ENCODE data around the gene TTC29.
"Not testable (repeated sequence)": the region's sequence is repeated elsewhere in the genome, so short reads cannot be mapped to it uniquely, and the experiment has no call there.

The TTC29 gene

GRCh38 chr4:146852360-146852759, 93.3 kb downstream of the TTC29 start:
- Histone ChIP-seq H3K4me2 (ENCODE audit: low read length) (no peak overlapping the region), H3K27me3 (ENCODE audit: control insufficient read depth, insufficient read depth, low read length) (no peaks in the 10 kb centered on the region), H3K4me1 (ENCODE audit: control insufficient read depth, insufficient read depth, low read length) (no peaks in the 10 kb centered on the region), H3K9ac (ENCODE audit: low read depth, low read length) (no peak overlapping the region), H3K9me3 (replicated peaks; ENCODE audit: low read length) (no peaks in the 10 kb centered on the region), H3K4me3 (ENCODE audit: low read length) (no peak overlapping the region), H3K36me3 (ENCODE audit: insufficient read depth, low read length) (no peaks in the 10 kb centered on the region)

DNA sequence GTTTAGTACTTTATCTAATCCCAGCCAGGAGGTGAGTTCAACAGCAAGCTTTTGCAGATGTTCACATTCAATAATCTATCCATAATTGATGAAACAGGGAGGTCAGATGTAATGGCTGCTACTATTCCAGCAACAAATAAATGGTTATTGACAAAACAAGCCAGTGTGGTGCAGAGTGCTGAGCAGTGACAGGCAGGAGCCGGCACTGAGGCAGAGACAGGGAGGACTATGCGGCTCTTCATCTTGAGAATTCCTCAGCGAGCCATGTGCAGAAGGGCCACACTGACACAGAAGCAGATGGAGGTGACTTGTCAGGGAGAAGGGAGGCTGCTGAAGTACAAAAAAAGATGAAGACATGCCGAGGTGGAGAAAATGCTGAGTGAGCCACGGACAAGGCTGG, 98.3 kb downstream of the TTC29 start:
- Histone ChIP-seq H3K27me3 (ENCODE audit: control insufficient read depth, insufficient read depth, low read length) (peaks cover 3% of the 10 kb centered on the region), H3K4me1 (ENCODE audit: control insufficient read depth, insufficient read depth, low read length) (no peaks in the 10 kb centered on the region), H3K9me3 (replicated peaks; ENCODE audit: low read length) (no peaks in the 10 kb centered on the region), H3K36me3 (ENCODE audit: insufficient read depth, low read length) (no peaks in the 10 kb centered on the region), H3K9ac (ENCODE audit: low read depth, low read length) (no peak overlapping the region), H3K4me3 (ENCODE audit: low read length) (no peak overlapping the region), H3K4me2 (ENCODE audit: low read length) (no peak overlapping the region)

DNA sequence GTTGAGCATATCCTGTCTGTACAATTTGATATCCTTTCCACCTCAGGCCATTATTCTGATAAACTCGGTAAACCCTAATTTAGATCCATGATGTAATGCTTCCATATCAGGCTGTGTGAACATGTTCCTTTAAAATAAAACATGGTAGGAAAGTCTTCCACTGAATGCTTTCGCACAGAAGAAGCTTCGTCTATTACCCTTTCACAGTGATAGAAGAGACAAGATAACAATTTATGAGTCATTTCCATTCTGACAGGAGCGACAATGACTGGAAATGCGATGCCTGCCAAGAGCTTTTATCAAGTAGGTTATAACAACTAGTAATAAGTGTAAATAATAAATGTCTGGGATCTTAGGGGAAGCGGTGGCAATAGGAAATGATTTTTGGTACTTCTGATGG, 98.8 kb downstream of the TTC29 start:
- no peaks in the 10 kb centered on the region for H3K4me1 ChIP-seq (ENCODE audit: control insufficient read depth, insufficient read depth, low read length)
- H3K36me3 ChIP-seq (ENCODE audit: insufficient read depth, low read length), result no peaks in the 10 kb centered on the region
- no peak overlapping the region for H3K9ac ChIP-seq (ENCODE audit: low read depth, low read length)
- no peak overlapping the region for H3K4me2 ChIP-seq (ENCODE audit: low read length)
- no peaks in the 10 kb centered on the region for H3K9me3 ChIP-seq (replicated peaks; ENCODE audit: low read length)
- H3K4me3 ChIP-seq (ENCODE audit: low read length), result no peak overlapping the region
- H3K27me3 ChIP-seq (ENCODE audit: control insufficient read depth, insufficient read depth, low read length), result peaks cover 3% of the 10 kb centered on the region

DNA sequence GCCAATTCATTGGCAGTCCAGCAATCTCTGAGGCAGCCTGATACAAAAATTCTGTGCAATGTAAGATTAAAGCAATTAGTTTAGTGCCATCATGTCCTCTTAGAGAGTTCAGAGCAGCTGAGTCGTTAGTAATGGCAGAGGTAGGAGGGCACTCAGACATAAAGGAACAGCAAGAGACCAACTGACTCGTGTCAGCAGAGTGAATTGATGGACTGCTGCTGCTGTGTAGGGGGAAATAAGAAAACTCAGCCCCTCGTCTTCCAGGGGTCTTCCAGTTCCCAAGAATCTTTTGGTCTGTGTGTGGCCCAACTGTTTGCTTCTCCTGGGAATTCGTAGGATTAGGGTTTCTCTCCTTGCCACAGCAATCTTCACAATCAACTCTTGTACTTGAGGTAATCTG, 100.9 kb downstream of the TTC29 start:
- no peaks in the 10 kb centered on the region for H3K4me1 ChIP-seq (ENCODE audit: control insufficient read depth, insufficient read depth, low read length)
- no peak overlapping the region for H3K4me2 ChIP-seq (ENCODE audit: low read length)
- H3K9me3 ChIP-seq (replicated peaks; ENCODE audit: low read length), result no peaks in the 10 kb centered on the region
- H3K4me3 ChIP-seq (ENCODE audit: low read length), result no peak overlapping the region
- no peak overlapping the region for H3K9ac ChIP-seq (ENCODE audit: low read depth, low read length)
- H3K27me3 ChIP-seq (ENCODE audit: control insufficient read depth, insufficient read depth, low read length), result peaks cover 3% of the 10 kb centered on the region
- no peaks in the 10 kb centered on the region for H3K36me3 ChIP-seq (ENCODE audit: insufficient read depth, low read length)

- Histone ChIP-seq H3K4me2 (ENCODE audit: low read length) (no peak overlapping the region), H3K4me1 (ENCODE audit: control insufficient read depth, insufficient read depth, low read length) (no peaks in the 10 kb centered on the region), H3K9ac (ENCODE audit: low read depth, low read length) (no peak overlapping the region), H3K27me3 (ENCODE audit: control insufficient read depth, insufficient read depth, low read length) (peaks cover 3% of the 10 kb centered on the region), H3K9me3 (replicated peaks; ENCODE audit: low read length) (no peaks in the 10 kb centered on the region), H3K4me3 (ENCODE audit: low read length) (no peak overlapping the region), H3K36me3 (ENCODE audit: insufficient read depth, low read length) (no peaks in the 10 kb centered on the region)
Measured at GRCh38 chr4:146842876-146843275, 102.8 kb downstream of the TTC29 start.

DNA sequence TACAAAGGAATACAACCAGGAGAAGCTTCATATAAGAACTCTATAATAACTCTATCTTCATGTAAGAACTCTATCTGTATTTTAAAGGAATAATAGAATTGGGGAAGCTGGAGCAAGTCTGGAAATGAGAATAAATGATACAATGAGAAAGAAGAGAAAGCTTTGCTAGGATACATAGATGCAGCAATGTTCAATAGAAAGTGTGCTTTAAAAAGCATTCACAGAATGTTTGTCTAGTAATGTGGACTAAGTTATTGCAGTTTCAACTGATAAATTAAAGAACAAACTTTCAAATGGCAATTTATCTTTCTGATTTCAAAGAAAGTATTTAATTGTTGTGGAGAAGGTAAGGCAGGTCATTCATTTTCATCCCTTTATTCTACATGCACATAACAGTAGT, 104.9 kb downstream of the TTC29 start:
- Histone ChIP-seq H3K9ac (ENCODE audit: low read depth, low read length) (no peak overlapping the region), H3K9me3 (replicated peaks; ENCODE audit: low read length) (no peaks in the 10 kb centered on the region), H3K4me1 (ENCODE audit: control insufficient read depth, insufficient read depth, low read length) (no peaks in the 10 kb centered on the region), H3K4me3 (ENCODE audit: low read length) (no peak overlapping the region), H3K27me3 (ENCODE audit: control insufficient read depth, insufficient read depth, low read length) (no peaks in the 10 kb centered on the region), H3K4me2 (ENCODE audit: low read length) (no peak overlapping the region), H3K36me3 (ENCODE audit: insufficient read depth, low read length) (no peaks in the 10 kb centered on the region)

GRCh38 chr4:146835096-146835495, 110.6 kb downstream of the TTC29 start:
- Histone ChIP-seq H3K27me3 (ENCODE audit: control insufficient read depth, insufficient read depth, low read length) (peaks cover 3% of the 10 kb centered on the region), H3K9me3 (replicated peaks; ENCODE audit: low read length) (no peaks in the 10 kb centered on the region), H3K36me3 (ENCODE audit: insufficient read depth, low read length) (no peaks in the 10 kb centered on the region), H3K4me2 (ENCODE audit: low read length) (no peak overlapping the region), H3K4me1 (ENCODE audit: control insufficient read depth, insufficient read depth, low read length) (no peaks in the 10 kb centered on the region), H3K4me3 (ENCODE audit: low read length) (no peak overlapping the region), H3K9ac (ENCODE audit: low read depth, low read length) (no peak overlapping the region)

- Histone ChIP-seq H3K4me2 (ENCODE audit: low read length) (no peak overlapping the region), H3K36me3 (ENCODE audit: insufficient read depth, low read length) (no peaks in the 10 kb centered on the region), H3K9ac (ENCODE audit: low read depth, low read length) (no peak overlapping the region), H3K9me3 (replicated peaks; ENCODE audit: low read length) (no peaks in the 10 kb centered on the region), H3K4me1 (ENCODE audit: control insufficient read depth, insufficient read depth, low read length) (no peaks in the 10 kb centered on the region), H3K27me3 (ENCODE audit: control insufficient read depth, insufficient read depth, low read length) (peaks cover 3% of the 10 kb centered on the region), H3K4me3 (ENCODE audit: low read length) (no peak overlapping the region)
Measured at GRCh38 chr4:146834263-146835034, 111.2 kb downstream of the TTC29 start.

GRCh38 chr4:146833530-146833929, 112.1 kb downstream of the TTC29 start:
- Histone ChIP-seq H3K4me2 (ENCODE audit: low read length) (no peak overlapping the region), H3K27me3 (ENCODE audit: control insufficient read depth, insufficient read depth, low read length) (peaks cover 3% of the 10 kb centered on the region), H3K4me3 (ENCODE audit: low read length) (no peak overlapping the region), H3K9ac (ENCODE audit: low read depth, low read length) (no peak overlapping the region), H3K9me3 (replicated peaks; ENCODE audit: low read length) (no peaks in the 10 kb centered on the region), H3K4me1 (ENCODE audit: control insufficient read depth, insufficient read depth, low read length) (no peaks in the 10 kb centered on the region), H3K36me3 (ENCODE audit: insufficient read depth, low read length) (no peaks in the 10 kb centered on the region)

- H3K4me2 ChIP-seq (ENCODE audit: low read length); H3K36me3 ChIP-seq (ENCODE audit: insufficient read depth, low read length): not testable (repeated sequence)
Measured at GRCh38 chr4:146822980-146823379, 122.7 kb downstream of the TTC29 start.

DNA sequence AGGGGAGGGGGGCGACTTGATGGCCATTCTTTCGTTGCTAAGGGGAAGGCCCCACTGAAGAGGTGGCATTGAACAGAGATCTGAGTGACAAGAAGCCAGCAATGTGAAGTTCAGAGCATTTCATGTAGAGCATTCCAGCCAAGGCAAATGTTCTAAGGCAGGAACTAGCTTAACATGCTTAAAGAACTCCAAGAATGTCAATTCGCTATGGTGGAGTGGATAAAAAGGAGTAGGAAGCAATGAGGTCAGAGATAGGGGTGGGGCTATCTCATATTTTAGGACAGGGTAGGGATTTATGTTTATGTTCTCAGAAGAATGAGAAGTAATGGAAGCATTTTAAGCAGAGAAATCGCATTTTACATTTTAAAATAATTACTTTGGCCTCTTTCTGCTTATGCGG, 130.9 kb downstream of the TTC29 start:
- Histone ChIP-seq H3K4me1 (ENCODE audit: control insufficient read depth, insufficient read depth, low read length) (no peaks in the 10 kb centered on the region), H3K4me3 (ENCODE audit: low read length) (no peak overlapping the region), H3K36me3 (ENCODE audit: insufficient read depth, low read length) (no peaks in the 10 kb centered on the region), H3K9ac (ENCODE audit: low read depth, low read length) (no peak overlapping the region), H3K27me3 (ENCODE audit: control insufficient read depth, insufficient read depth, low read length) (no peaks in the 10 kb centered on the region), H3K4me2 (ENCODE audit: low read length) (no peak overlapping the region), H3K9me3 (replicated peaks; ENCODE audit: low read length) (no peaks in the 10 kb centered on the region)

More at GRCh38 chr4:146822980-146823379, 122.7 kb downstream of the TTC29 start:
- H3K4me3 ChIP-seq (ENCODE audit: low read length); H3K9ac ChIP-seq (ENCODE audit: low read depth, low read length); H3K9me3 ChIP-seq (replicated peaks; ENCODE audit: low read length); H3K27me3 ChIP-seq (ENCODE audit: control insufficient read depth, insufficient read depth, low read length); H3K4me1 ChIP-seq (ENCODE audit: control insufficient read depth, insufficient read depth, low read length): not testable (repeated sequence)

DNA sequence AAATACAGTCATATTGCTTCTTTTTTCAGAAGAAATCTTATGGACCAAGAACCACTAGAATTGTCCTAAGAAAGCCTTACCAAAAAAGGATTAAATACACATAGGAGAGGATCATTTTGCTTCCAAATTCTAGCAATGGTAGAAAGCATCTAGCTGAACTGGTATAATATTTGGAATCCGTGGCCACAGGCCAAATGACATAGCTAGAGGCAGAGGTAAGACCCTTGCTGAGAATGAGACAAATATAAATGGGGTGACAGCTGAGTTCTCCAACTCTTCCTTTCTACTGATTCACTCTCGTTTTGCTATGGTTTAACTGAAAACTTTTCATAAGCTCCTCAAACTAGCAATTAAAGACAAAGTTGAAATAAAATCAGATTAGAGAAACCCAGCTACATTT, 150.0 kb downstream of the TTC29 start:
- H3K27me3 ChIP-seq (ENCODE audit: control insufficient read depth, insufficient read depth, low read length), result no peaks in the 10 kb centered on the region
- no peaks in the 10 kb centered on the region for H3K36me3 ChIP-seq (ENCODE audit: insufficient read depth, low read length)
- H3K9me3 ChIP-seq (replicated peaks; ENCODE audit: low read length), result no peaks in the 10 kb centered on the region

More for the DNA sequence above, 150.0 kb downstream of the TTC29 start:
- no peak overlapping the region for H3K4me2 ChIP-seq (ENCODE audit: low read length)
- H3K4me3 ChIP-seq (ENCODE audit: low read length), result no peak overlapping the region
- H3K9ac ChIP-seq (ENCODE audit: low read depth, low read length), result no peak overlapping the region
- no peaks in the 10 kb centered on the region for H3K4me1 ChIP-seq (ENCODE audit: control insufficient read depth, insufficient read depth, low read length)
